Measurements from ENCODE around the gene ZNF827.

DNA sequence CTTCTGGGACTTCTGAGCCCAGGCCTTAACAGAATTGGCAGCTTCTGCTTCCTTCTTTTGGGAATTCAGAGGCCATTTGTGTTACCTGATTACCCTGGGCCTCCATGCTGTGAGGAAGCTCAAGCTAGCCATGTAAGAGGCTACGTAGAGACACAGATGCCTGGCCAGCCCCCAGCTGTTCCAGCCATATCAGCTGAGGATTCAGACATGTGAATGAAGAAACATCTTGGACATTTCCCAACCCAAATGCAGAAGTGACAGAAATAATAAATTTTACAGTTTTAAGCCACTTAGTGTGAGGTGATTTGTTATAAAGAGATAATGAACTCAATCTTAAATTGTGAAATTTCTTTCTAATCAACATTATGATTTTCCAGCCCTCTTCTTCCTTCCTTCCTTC is 18.7 kb upstream of the ZNF827 start:
- TF ChIP-seq, protein P1, sequence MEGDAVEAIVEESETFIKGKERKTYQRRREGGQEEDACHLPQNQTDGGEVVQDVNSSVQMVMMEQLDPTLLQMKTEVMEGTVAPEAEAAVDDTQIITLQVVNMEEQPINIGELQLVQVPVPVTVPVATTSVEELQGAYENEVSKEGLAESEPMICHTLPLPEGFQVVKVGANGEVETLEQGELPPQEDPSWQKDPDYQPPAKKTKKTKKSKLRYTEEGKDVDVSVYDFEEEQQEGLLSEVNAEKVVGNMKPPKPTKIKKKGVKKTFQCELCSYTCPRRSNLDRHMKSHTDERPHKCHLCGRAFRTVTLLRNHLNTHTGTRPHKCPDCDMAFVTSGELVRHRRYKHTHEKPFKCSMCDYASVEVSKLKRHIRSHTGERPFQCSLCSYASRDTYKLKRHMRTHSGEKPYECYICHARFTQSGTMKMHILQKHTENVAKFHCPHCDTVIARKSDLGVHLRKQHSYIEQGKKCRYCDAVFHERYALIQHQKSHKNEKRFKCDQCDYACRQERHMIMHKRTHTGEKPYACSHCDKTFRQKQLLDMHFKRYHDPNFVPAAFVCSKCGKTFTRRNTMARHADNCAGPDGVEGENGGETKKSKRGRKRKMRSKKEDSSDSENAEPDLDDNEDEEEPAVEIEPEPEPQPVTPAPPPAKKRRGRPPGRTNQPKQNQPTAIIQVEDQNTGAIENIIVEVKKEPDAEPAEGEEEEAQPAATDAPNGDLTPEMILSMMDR (IDR thresholded peaks at IDR 0.05), result no peak
- no peak for TF ChIP-seq EP300 (IDR thresholded peaks at IDR 0.05)
- TF ChIP-seq POLR2A (IDR thresholded peaks at IDR 0.05), result no peak
